HepG2 (cell line): ENCODE measurements around the gene EP300. TPM values are rescaled to one million over a fixed set of nuclear protein-coding genes. Genes with fewer than 3 reads are reported as not detected.

Experiments used
- AKAP8 ChIP-seq: sonication (generic); formaldehyde crosslinking; IDR thresholded peaks from 2 replicates; pipeline ENCODE4 v1.5.1; 2020; ENCODE audit warnings: mild to moderate bottlenecking, missing genetic modification reagents
- ARNTL ChIP-seq: sonication (generic); formaldehyde crosslinking; IDR thresholded peaks from 2 replicates; pipeline ENCODE4 v1.4.0; 2020; ENCODE audit warnings: mild to moderate bottlenecking, missing genetic modification reagents
- ASH2L ChIP-seq: fragments of 300-600, 200-600 bp; sonication (generic); IDR thresholded peaks from 2 replicates; pipeline ENCODE4 v1.7.0; 2017; ENCODE audit warnings: low read depth, mild to moderate bottlenecking, moderate library complexity, mixed read lengths, low read length; ENCODE audit not compliant: insufficient read length
- FIP1L1 ChIP-seq: fragments of 200-400 bp; formaldehyde crosslinking; IDR thresholded peaks from 2 replicates; pipeline ENCODE4 v1.6.1; 2018; ENCODE audit warnings: low read depth, mild to moderate bottlenecking, low read length, moderate library complexity, borderline replicate concordance; ENCODE audit not compliant: insufficient read depth
- FOXJ3 ChIP-seq: sonication (generic); formaldehyde crosslinking; IDR thresholded peaks from 2 replicates; pipeline ENCODE4 v1.4.0; 2020; ENCODE audit warnings: missing genetic modification reagents, mild to moderate bottlenecking, borderline replicate concordance
- HIC2 ChIP-seq: sonication (generic); formaldehyde crosslinking; IDR thresholded peaks from 2 replicates; pipeline ENCODE4 v1.9.0; 2022; ENCODE audit warnings: low read depth, missing genetic modification reagents
- MED1 ChIP-seq: sonication (generic); formaldehyde crosslinking; IDR thresholded peaks from 2 replicates; pipeline ENCODE4 v1.4.0; 2020; ENCODE audit warnings: missing genetic modification reagents
- MXD4 ChIP-seq: IDR thresholded peaks from 2 replicates; pipeline ENCODE4 v1.6.1; 2016; ENCODE audit warnings: mild to moderate bottlenecking, missing biosample characterization, missing genetic modification reagents
- NRL ChIP-seq: sonication (generic); formaldehyde crosslinking; IDR thresholded peaks from 2 replicates; pipeline ENCODE4 v1.5.0; 2020; ENCODE audit warnings: missing genetic modification reagents, mild to moderate bottlenecking, moderate library complexity, borderline replicate concordance
- POLR2AphosphoS5 ChIP-seq: IDR thresholded peaks from 2 replicates; pipeline ENCODE4 v1.6.1; 2012; ENCODE audit warnings: low read depth, low read length
- RFXANK ChIP-seq: IDR thresholded peaks from 2 replicates; pipeline ENCODE4 v1.6.1; 2016
- ZBTB2 ChIP-seq: sonication (generic); formaldehyde crosslinking; IDR thresholded peaks from 2 replicates; pipeline ENCODE4 v1.8.0; 2022; ENCODE audit warnings: low read depth, missing genetic modification reagents
- ZBTB42 ChIP-seq: sonication (generic); formaldehyde crosslinking; IDR thresholded peaks from 2 replicates; pipeline ENCODE4 v1.5.0; 2020; ENCODE audit warnings: mild to moderate bottlenecking, missing genetic modification reagents
- ZNF232 ChIP-seq: sonication (generic); formaldehyde crosslinking; IDR thresholded peaks from 2 replicates; pipeline ENCODE4 v1.4.0; 2020; ENCODE audit warnings: missing genetic modification reagents, borderline replicate concordance
- ZNF317 ChIP-seq: sonication (generic); formaldehyde crosslinking; IDR thresholded peaks from 2 replicates; pipeline ENCODE4 v1.5.0; 2020; ENCODE audit warnings: mild to moderate bottlenecking, missing genetic modification reagents
- ZNF441 ChIP-seq: sonication (generic); formaldehyde crosslinking; IDR thresholded peaks from 2 replicates; pipeline ENCODE4 v1.7.0; 2021; ENCODE audit warnings: missing genetic modification reagents, borderline replicate concordance
- ZNF672 ChIP-seq: sonication (generic); formaldehyde crosslinking; IDR thresholded peaks from 2 replicates; pipeline ENCODE4 v1.8.1; 2022; ENCODE audit warnings: missing genetic modification reagents
- ZNF766 ChIP-seq: sonication (generic); formaldehyde crosslinking; IDR thresholded peaks from 2 replicates; pipeline ENCODE4 v1.5.0; 2020; ENCODE audit warnings: missing genetic modification reagents, borderline replicate concordance
- ZNF780A ChIP-seq: sonication (generic); formaldehyde crosslinking; IDR thresholded peaks from 2 replicates; pipeline ENCODE4 v1.8.0; 2022; ENCODE audit warnings: mild to moderate bottlenecking, missing genetic modification reagents, moderate library complexity
- polyA plus RNA-seq, 8 experiments: library from polyadenylated mRNA; depleted of rRNA in 3 of 8; stranded (reverse) in 7 of 8; unstranded in 1 of 8; fragments of >200 nt; fragmentation: Illumina TruSeq in 4 of 8; extraction: Trizol in 4 of 8; gene quantifications; 2 replicates each; pipeline versions ENCODE4 v1.2.1 to v1.2.3, GENCODE V29; 2011 to 2016; ENCODE audit warnings: low read depth in 4 of 8, missing spikeins in 1 of 8, mixed read lengths in 1 of 8; ENCODE audit not compliant: insufficient read depth in 1 of 8
- total RNA-seq, 5 experiments: library from RNA; depleted of rRNA; stranded (reverse); fragments of >200 nt; fragmentation: Illumina TruSeq; extraction: Trizol; gene quantifications; 2 replicates each; pipeline ENCODE4 v1.2.3, GENCODE V29; 2016; ENCODE audit warnings: low read depth in 1 of 5
- TF ChIP-seq, protein P1 (sequence below): sonication (generic); formaldehyde crosslinking; conservative IDR thresholded peaks from 2 replicates; pipeline ENCODE4 v1.8.0; 2022; ENCODE audit warnings: mild to moderate bottlenecking, moderate library complexity, missing genetic modification reagents
- TF ChIP-seq, protein P2 (sequence below): sonication (generic); formaldehyde crosslinking; IDR thresholded peaks from 2 replicates; pipeline ENCODE4 v1.8.0; 2022; ENCODE audit warnings: missing genetic modification reagents, low read depth, mild to moderate bottlenecking, borderline replicate concordance

Gene EP300
- total and polyA plus RNA-seq, 2 of the 13 experiments (the other 11 are each of a cell fraction or from before 2014, with no cell fraction given) = 13.6 to 14.9 TPM

DNA sequence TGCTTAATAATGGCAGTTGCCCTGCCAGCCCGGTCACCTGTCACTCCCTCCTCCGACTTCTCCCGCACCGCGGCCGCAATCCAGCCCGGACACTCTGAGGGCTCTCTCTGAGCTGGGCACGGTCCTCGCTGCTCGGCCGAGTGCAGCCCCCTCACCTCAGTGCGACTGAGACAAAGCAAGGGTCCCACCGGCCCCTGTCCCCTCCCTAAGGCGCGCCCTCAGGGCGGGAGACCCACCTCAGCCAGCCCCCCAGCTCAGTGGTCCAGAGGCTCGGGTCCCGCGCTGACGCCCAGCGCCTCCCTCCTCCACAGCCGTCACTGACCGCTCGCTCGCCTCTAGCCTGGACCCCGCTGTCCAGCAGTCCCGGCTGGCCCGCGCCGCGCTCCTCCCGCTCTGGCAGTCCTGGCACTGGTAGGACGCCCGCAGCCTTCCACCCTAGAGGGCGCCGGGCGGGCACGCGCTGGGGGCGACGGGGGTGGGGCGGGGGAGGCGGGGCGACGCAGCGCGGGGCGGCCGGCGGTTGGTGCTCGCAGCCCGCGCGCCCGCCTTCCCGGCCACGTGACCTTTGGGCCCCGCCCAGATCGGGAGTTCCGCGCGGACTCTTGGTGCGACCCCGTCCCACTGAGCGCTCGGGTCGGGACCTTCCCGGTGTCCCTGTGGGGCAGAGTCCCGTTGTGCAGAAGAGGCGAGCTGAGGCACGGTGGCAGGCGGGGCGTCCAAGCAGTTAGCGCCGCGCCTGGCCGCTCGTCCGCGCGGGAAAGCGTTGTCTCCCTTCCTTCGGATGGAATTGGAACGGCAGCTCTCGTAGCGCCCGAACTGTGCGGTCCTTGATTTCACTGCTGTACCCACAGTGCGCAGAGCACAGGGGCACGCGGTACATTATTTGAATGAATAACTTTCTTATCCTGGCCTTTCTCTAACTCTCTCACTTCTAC, 104.9 kb downstream of the EP300 start (continued):
- TF ChIP-seq HIC2 (CRISPR knock-in tag) = peak; percentile 32; the same call in 1 of the 2 replicates
- TF ChIP-seq RFXANK (CRISPR knock-in tag) = 0 out of 2 replicates have a peak, but pooled peaks have one; percentile 37
- TF ChIP-seq NRL (CRISPR knock-in tag) = 0 out of 2 replicates have a peak, but pooled peaks have one; percentile 27
- TF ChIP-seq AKAP8 (CRISPR knock-in tag) = 0 out of 2 replicates have a peak, but pooled peaks have one; percentile 7
- TF ChIP-seq ARNTL (CRISPR knock-in tag) = peak; percentile 83; the same call in 1 of the 2 replicates
- TF ChIP-seq ZBTB2 (CRISPR knock-in tag) = no peak; the same call in 1 of the 2 replicates
- TF ChIP-seq FIP1L1 = no peak
- TF ChIP-seq ZNF766 (CRISPR knock-in tag) = no peak
- TF ChIP-seq, protein P1, sequence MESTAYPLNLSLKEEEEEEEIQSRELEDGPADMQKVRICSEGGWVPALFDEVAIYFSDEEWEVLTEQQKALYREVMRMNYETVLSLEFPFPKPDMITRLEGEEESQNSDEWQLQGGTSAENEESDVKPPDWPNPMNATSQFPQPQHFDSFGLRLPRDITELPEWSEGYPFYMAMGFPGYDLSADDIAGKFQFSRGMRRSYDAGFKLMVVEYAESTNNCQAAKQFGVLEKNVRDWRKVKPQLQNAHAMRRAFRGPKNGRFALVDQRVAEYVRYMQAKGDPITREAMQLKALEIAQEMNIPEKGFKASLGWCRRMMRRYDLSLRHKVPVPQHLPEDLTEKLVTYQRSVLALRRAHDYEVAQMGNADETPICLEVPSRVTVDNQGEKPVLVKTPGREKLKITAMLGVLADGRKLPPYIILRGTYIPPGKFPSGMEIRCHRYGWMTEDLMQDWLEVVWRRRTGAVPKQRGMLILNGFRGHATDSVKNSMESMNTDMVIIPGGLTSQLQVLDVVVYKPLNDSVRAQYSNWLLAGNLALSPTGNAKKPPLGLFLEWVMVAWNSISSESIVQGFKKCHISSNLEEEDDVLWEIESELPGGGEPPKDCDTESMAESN (CRISPR knock-in tag) = peak; percentile 78
- TF ChIP-seq MED1 (CRISPR knock-in tag) = peak; percentile 20; the same call in 1 of the 2 replicates
- TF ChIP-seq ASH2L = peak; percentile 67
- TF ChIP-seq POLR2AphosphoS5 = peak; percentile 52; the same call in 1 of the 2 replicates
- 0 out of 2 replicates have a peak, but pooled peaks have one; percentile 43 for TF ChIP-seq ZNF317 (CRISPR knock-in tag)
- no peak for TF ChIP-seq ZNF441 (CRISPR knock-in tag)
- TF ChIP-seq, protein P2, sequence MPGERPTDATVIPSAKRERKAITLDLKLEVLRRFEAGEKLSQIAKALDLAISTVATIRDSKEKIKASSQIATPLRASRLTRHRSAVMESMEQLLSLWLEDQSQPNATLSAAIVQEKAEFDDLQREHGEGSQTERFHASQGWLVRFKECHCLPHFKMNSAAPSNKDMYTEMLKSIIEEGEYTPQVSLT (CRISPR knock-in tag) = no peak
- no peak for TF ChIP-seq ZNF780A (CRISPR knock-in tag)
- TF ChIP-seq ZBTB42 (CRISPR knock-in tag) = 0 out of 2 replicates have a peak, but pooled peaks have one; percentile 11
- TF ChIP-seq ZNF672 (CRISPR knock-in tag) = peak; percentile 50; the same call in 1 of the 2 replicates
- peak; percentile 12; the same call in 1 of the 2 replicates for TF ChIP-seq MXD4 (CRISPR knock-in tag)
- TF ChIP-seq ZNF232 (CRISPR knock-in tag) = no peak
- TF ChIP-seq FOXJ3 (CRISPR knock-in tag) = no peak
